HG02759 (cell line): ENCODE results near the gene MADD.
A peak's percentile ranks its signal among the peaks of the same experiment; 100 is the strongest.

Source experiments
- ATAC-seq: cut with Tn5 transposase; IDR thresholded peaks from one replicate; pipeline ENCODE4 v1.9.1; 2021; ENCODE audit warnings: mild to moderate bottlenecking, moderate library complexity; ENCODE audit not compliant: unreplicated experiment

The MADD gene

DNA sequence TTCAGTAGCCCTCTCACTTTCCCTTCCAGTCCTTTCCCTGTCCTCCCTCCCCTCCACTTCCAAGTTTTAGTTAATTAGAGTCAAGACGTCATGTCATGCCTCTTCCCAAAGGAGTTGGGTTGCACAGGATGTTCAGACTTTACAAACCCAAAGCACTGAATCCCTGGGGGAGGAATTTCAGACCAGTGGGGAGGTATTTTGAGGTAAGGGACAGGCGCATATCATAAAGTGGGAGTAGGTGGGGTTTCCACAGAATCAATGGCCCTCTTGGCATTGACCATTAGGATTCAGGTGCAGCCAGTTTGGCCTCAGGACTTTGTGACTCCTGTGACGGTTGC lies 20.6 kb upstream of the MADD start:
- ATAC-seq = no peak

DNA sequence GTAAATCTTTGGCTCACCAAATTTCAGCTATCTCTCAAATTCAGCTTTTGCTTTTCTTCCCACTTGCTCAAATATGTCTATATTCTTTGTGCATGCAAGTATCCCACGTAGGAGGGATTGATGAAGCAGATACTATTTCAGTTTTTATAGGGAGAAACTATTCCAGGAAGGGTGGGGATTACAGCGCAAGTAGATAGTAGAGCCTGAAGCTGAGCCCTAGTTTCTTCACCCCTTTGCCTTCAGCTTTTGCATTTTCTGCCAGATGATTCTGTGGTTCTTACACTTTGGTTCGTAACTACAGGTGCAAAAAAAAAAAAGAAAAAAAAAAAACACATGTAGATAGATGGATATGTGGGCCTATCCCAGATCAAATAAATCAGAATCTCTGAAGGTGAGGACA lies 18.2 kb upstream of the MADD start:
- ATAC-seq = no peak

GRCh38 chr11:47253660-47254059 lies 16.3 kb upstream of the MADD start:
- ATAC-seq = no peak

GRCh38 chr11:47254386-47254785 lies 15.5 kb upstream of the MADD start:
- no peak for ATAC-seq

- ATAC-seq = no peak
These were observed 13.6 kb upstream of the MADD start for GRCh38 chr11:47256374-47256773.

DNA sequence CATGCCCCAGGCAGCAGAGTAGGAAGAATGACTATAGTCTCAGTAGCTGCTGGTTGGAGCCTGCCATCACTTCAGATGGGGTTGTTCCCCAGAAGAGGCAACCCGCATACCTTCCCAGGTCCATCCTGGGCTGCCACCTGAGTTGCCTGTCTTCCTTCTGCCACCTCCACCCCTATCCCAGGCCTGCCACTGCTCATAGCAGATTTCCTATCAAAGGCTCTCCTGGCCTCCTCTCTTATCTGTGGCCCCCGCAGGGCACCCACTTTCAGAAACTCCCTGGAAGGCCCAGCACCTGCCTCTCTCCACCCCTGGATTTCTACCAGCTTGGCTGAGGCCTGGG lies 12.8 kb upstream of the MADD start:
- ATAC-seq = no peak

DNA sequence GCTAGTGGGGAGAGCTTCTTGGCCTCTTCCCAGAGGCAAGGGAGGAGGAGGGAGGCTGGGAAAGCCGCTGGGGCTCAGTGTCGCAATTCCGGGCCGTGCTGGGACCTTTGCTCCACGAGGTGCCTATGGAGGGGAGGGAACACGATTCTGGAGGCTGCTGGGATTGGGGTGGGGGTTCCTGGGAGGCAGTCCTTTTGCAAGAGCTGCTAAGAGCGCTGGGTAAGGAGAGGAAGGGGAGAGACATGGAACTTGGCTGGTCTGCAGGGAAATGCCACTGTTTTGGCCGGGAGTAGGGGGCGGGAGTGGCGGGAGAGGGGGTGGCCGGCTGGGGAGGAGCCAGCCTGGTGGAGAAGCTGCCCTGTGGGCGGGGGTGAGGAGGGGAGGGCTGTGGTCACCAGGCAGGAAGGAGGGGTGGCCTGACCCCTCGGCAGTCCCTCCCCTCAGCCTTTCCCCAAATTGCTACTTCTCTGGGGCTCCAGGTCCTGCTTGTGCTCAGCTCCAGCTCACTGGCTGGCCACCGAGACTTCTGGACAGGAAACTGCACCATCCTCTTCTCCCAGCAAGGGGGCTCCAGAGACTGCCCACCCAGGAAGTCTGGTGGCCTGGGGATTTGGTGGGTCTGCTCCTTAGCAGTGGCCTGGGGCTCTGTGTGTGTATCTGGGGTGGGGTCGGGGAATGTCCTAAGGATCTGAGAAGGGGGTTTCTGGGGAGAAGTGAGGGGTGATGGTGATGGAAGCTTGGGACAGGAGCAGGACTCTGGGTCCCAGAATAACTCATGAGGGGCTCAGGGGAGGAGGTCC lies 12.2 kb upstream of the MADD start, which contains the start of gene NR1H3:
Gene NR1H3, plus strand, starts transcription at position 480 of the 800 bp plus-strand sequence. CDS start 1,221 bp downstream, outside the sequence.
- ATAC-seq = no peak

- no peak for ATAC-seq
These were observed 11.5 kb upstream of the MADD start for GRCh38 chr11:47258317-47258902.

DNA sequence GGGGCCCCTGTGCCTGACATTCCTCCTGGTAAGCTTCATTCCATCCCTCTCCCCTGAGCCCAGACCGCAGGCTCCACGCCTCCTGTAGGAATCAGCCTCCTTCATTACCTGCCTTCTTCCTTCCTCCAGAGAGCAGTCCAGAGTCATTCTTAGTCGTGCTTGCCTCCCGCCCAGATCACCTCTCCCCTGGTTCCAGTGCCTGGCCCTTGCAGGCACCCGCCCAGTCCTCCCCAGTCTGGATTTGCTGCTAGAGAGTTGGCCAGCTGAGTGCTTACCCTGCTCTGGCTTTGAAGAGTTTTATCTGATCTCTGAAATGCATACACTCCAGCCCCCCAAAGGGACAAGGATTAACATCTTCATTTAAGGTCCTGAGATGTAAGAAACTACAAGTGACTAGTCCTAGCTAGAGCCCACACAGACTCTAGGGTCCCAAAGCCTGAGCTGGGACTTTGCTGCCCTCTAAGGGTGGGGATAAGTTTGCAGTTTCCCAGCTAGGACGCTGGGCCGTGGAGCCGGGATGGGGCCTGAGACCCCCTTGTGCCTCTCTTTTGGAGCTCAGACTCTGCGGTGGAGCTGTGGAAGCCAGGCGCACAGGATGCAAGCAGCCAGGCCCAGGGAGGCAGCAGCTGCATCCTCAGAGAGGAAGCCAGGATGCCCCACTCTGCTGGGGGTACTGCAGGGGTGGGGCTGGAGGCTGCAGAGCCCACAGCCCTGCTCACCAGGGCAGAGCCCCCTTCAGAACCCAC lies 10.5 kb upstream of the MADD start:
- ATAC-seq = peak; percentile 58

GRCh38 chr11:47260366-47260765 lies 9.6 kb upstream of the MADD start:
- ATAC-seq = no peak

DNA sequence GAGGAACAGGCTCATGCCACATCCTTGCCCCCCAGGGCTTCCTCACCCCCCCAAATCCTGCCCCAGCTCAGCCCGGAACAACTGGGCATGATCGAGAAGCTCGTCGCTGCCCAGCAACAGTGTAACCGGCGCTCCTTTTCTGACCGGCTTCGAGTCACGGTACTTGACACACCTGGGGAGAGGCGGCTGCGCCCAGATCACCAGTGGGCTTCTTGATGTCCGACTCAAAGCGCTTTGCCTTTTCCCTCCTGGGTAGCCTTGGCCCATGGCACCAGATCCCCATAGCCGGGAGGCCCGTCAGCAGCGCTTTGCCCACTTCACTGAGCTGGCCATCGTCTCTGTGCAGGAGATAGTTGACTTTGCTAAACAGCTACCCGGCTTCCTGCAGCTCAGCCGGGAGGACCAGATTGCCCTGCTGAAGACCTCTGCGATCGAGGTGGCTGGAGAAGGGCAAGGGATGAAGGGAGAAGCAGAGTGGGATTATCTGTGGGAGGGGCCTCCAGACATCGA lies 8.6 kb upstream of the MADD start:
- ATAC-seq = no peak

DNA sequence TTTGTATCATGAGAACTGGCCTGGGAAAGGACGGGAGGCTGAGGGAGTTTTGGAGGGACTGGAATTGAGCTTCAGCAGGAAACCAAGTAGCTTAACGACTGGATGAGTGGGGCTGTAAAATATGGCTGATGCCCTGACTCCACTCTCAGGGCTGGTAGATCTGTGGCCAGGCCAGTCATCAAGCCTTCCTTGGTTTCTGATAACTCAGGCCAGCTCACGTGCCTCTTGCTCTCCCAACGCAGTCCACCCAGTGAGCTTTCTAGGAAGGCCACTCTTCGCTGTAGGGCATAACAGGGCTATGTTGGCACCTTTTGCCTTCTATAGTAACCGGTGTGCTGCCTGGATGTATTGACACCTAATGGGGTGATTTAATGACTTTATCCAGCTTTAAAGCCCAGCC lies 5.8 kb upstream of the MADD start:
- no peak for ATAC-seq

GRCh38 chr11:47264521-47264920 lies 5.4 kb upstream of the MADD start:
- no peak for ATAC-seq

GRCh38 chr11:47267876-47268275 lies 2.1 kb upstream of the MADD start:
- ATAC-seq = no peak

- ATAC-seq = no peak
These were observed 1.4 kb upstream of the MADD start for GRCh38 chr11:47268448-47269001.

- ATAC-seq = peak; percentile 59
These were observed 718 bp upstream of the MADD start for GRCh38 chr11:47269002-47269828.

- ATAC-seq = no peak
These were observed 668 bp downstream of the MADD start for GRCh38 chr11:47270331-47271271.

DNA sequence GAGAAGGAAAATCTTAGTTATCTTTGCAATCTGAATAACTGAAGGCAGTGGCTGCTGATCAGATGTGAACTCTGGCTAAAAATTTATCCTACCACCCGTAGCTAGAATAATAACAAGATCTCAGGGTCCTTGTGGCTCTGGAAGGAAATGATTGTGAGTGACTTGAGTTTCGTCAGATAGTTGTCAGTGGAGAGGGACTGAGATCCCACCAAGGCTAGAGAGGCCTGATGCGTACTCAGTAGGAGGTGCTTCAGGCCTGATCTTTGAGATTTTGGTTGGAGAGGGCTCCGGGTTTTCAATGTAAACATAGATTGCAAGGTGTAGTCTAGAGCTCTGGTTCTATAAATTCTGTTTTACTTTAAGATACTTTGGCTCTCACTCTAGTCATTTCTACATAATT lies 1.4 kb downstream of the MADD start:
- ATAC-seq = no peak

DNA sequence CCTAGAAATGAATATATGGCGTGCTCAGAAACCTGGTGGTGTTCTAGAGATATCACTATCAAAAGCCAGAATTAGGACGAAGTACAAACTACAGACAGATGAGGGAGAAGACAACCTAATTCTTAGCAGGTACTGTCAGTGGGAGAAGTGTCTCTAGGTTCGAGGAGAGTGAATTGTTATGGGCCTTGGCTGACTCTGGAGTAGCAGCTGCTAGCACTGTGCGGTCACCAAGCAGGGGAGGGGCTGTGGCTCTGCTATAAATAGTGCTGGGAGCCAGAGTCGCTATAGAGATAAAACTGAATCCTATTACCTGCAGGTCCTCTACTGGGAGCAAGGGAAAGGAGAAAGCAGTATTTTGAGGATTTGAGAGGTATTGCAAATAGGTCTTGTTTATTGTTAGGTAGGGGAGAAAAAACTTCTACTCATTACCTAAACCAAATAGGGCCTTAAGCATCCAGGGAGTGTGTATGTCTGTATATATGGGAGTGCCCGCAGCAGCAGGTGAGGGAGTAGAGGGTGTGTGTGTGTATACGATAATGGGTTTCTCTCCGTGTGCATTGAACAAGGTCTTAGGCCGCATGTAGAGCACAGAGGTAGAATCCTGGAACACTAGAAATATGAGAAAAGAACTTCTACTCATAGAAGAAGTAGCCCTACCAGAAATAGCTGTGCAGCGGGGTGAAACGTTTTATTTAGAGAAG lies 2.2 kb downstream of the MADD start:
- ATAC-seq = no peak
